ENCODE measurements around the gene DDX17. TPM values are rescaled to one million over a fixed set of nuclear protein-coding genes. Genes with fewer than 3 reads are reported as not detected.

The DDX17 gene
- total RNA-seq, 1 donor from 2014 or later = 492 TPM

DNA sequence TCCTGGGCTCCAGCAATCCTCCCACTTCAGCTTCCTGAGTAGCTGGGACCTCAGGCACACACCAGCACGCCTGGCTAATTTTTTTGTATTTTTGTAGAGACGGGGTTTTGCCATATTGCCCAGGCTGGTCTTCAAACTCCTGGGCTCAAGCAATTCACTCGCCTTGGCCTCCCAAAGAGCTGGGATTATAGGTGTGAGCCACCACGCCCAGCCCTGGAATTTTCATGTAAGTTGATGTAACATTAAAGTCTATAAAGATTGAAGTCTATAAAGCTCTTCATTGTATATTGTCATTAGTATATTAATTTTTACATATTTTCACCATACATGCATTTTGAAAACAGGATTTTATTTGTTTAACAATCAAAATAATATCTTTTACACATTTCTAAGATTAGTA, 12.5 kb upstream of the DDX17 start:
- no peaks in the 10 kb centered on the region for H3K36me3 Mint-ChIP-seq (ENCODE audit: low read depth, unreplicated experiment)
- peaks cover 2% of the 10 kb centered on the region for H3K27me3 Mint-ChIP-seq (ENCODE audit: unreplicated experiment)
- no peaks in the 10 kb centered on the region for H3K9me3 Mint-ChIP-seq (ENCODE audit: unreplicated experiment)
- no peak overlapping the region for H3K27ac Mint-ChIP-seq (ENCODE audit: unreplicated experiment)
- no peak overlapping the region for H3K4me3 Mint-ChIP-seq (ENCODE audit: unreplicated experiment)
- H3K4me1 Mint-ChIP-seq (ENCODE audit: unreplicated experiment) = no peaks in the 10 kb centered on the region
- DNase-seq (ENCODE audit: low spot score) = no peak
- TF ChIP-seq, protein P1, sequence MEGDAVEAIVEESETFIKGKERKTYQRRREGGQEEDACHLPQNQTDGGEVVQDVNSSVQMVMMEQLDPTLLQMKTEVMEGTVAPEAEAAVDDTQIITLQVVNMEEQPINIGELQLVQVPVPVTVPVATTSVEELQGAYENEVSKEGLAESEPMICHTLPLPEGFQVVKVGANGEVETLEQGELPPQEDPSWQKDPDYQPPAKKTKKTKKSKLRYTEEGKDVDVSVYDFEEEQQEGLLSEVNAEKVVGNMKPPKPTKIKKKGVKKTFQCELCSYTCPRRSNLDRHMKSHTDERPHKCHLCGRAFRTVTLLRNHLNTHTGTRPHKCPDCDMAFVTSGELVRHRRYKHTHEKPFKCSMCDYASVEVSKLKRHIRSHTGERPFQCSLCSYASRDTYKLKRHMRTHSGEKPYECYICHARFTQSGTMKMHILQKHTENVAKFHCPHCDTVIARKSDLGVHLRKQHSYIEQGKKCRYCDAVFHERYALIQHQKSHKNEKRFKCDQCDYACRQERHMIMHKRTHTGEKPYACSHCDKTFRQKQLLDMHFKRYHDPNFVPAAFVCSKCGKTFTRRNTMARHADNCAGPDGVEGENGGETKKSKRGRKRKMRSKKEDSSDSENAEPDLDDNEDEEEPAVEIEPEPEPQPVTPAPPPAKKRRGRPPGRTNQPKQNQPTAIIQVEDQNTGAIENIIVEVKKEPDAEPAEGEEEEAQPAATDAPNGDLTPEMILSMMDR (IDR thresholded peaks at IDR 0.05; ENCODE audit: unreplicated experiment) = no peak

GRCh38 chr22:38513063-38513462, 7.0 kb upstream of the DDX17 start:
- peak; percentile 43 for DNase-seq (ENCODE audit: low spot score)
- H3K36me3 Mint-ChIP-seq (ENCODE audit: low read depth, unreplicated experiment) = no peaks in the 10 kb centered on the region

GRCh38 chr22:38510416-38510970, 4.4 kb upstream of the DDX17 start:
- TF ChIP-seq, protein P1 (IDR thresholded peaks at IDR 0.05; ENCODE audit: unreplicated experiment) = no peak
- peaks cover 12% of the 10 kb centered on the region for H3K27me3 Mint-ChIP-seq (ENCODE audit: unreplicated experiment)
- H3K4me3 Mint-ChIP-seq (ENCODE audit: unreplicated experiment) = no peak overlapping the region
- no peaks in the 10 kb centered on the region for H3K9me3 Mint-ChIP-seq (ENCODE audit: unreplicated experiment)
- DNase-seq (ENCODE audit: low spot score) = no peak
- H3K36me3 Mint-ChIP-seq (ENCODE audit: low read depth, unreplicated experiment) = peaks cover 3% of the 10 kb centered on the region
- H3K4me1 Mint-ChIP-seq (ENCODE audit: unreplicated experiment) = peaks cover 35% of the 10 kb centered on the region
- peak overlapping the region; percentile 74 for H3K27ac Mint-ChIP-seq (ENCODE audit: unreplicated experiment)

More at GRCh38 chr22:38513063-38513462, 7.0 kb upstream of the DDX17 start:
- Mint-ChIP-seq H3K27ac (ENCODE audit: unreplicated experiment) (no peak overlapping the region), H3K27me3 (ENCODE audit: unreplicated experiment) (no peaks in the 10 kb centered on the region), H3K4me1 (ENCODE audit: unreplicated experiment) (peaks cover 19% of the 10 kb centered on the region), H3K9me3 (ENCODE audit: unreplicated experiment) (no peaks in the 10 kb centered on the region), H3K4me3 (ENCODE audit: unreplicated experiment) (no peak overlapping the region)
- TF ChIP-seq, protein P1 (IDR thresholded peaks at IDR 0.05; ENCODE audit: unreplicated experiment) = no peak

DNA sequence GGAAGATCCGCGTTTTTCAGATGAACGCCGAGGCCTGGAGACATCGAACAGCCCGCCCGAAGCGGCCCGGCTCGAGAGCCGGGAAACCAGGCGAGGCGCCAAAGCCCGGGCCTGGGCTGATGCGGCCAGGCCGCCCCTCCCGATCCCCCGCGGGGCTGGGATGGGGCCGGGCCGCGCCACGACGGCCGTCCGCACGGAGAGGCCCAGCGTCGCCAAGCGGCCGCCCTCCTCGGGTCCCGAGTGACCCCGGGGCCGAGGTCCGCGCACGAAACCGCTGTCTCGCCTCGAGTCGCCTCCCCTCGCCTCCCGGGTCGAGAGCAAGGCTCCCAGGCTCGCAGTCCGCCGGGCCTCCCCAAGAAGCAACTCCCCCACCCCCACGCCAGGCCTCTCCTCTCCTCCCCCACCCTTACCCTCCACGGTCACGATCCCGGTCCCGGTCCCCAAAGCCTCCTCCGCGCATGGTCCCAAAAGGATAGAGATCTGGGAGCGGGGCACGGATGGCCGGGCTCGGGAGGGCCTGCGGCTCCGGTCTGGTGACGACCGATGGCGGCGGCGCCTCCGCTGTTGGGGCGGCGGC, 482 bp downstream of the DDX17 start:
- Mint-ChIP-seq H3K27me3 (ENCODE audit: unreplicated experiment) (peaks cover 12% of the 10 kb centered on the region), H3K9me3 (ENCODE audit: unreplicated experiment) (no peaks in the 10 kb centered on the region), H3K4me1 (ENCODE audit: unreplicated experiment) (peaks cover 60% of the 10 kb centered on the region), H3K36me3 (ENCODE audit: low read depth, unreplicated experiment) (peaks cover 6% of the 10 kb centered on the region), H3K27ac (ENCODE audit: unreplicated experiment) (peak overlapping the region; percentile 100), H3K4me3 (ENCODE audit: unreplicated experiment) (peak overlapping the region; percentile 99)
- DNase-seq (ENCODE audit: low spot score) = peak; percentile 41
- TF ChIP-seq, protein P1 (IDR thresholded peaks at IDR 0.05; ENCODE audit: unreplicated experiment) = no peak

All from endothelial cell (in vitro differentiated cells).